D721Med (cell line): ENCODE results near the gene PRKG1.

Experiments
- DNase-seq: peaks from one replicate; pipeline ENCODE4 v3.0.0; 2011; ENCODE audit warnings: low spot score; ENCODE audit not compliant: insufficient read length
- FAIRE-seq: peaks from 2 replicates; lab custom pipeline; 2011; peaks lifted over from hg19 to GRCh38; lab: Jason Lieb, UNC
- CTCF ChIP-seq: IDR thresholded peaks from 2 replicates; pipeline ENCODE4 v1.5.1; 2012; ENCODE audit warnings: mild to moderate bottlenecking, control low read depth; ENCODE audit not compliant: insufficient read depth; ENCODE audit errors: missing control alignments

The PRKG1 gene

GRCh38 chr10:51168086-51168815, 94.0 kb downstream of the PRKG1 start:
- no peak for DNase-seq
- FAIRE-seq = no peak
- no peak for TF ChIP-seq CTCF

DNA sequence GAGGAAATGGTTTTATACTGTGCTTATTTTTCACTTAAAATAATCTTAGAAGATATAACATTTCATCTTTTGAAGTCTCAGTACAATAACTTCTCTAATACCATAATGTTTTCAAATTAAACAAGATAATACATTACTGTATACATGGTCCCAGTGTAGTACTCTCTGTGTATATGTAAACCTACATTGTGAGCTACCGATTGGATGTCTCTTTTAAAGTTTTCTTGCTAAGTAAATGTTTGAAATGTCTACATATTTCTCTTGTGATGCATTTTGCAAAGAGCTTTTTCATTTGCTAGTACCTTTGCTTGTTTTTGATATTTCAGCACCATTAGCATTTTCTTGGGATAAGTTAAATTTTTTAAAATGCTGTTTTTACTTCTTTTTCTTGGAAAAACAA, 94.8 kb downstream of the PRKG1 start:
- no peak for TF ChIP-seq CTCF
- no peak for FAIRE-seq

DNA sequence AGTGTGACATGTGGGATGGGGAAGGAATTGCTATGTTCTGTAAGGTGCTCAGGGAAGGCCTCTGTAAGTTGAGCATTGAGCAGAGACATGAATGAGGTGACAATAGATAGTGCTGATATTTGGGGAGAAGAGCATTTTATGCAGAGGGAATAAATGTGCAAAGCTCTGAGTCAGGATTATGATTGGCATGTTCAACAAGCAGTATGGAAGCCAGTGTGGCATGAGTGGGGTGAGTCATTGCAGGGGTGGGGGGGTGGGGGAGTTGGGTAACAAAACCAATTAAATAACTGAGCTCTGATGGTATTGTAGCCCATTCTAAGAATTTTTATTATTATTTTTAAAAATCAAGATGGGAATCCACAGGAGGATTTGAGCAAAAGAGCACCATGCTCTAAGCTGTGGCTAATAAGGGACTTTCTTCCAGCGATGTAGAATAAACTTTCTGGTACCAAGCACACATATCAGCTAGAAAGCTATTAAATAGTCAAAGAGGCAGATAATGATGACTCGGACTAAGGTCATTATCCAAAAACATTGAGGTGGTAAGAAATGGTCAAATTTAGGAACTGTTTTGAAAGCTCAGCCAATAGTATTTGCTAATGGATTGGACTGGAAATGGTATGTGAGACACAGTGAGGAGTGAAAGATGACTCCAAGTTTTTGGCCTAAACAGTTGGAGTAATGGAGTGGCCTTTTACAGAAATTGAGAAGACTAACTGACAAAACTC, 96.4 kb downstream of the PRKG1 start:
- FAIRE-seq = no peak
- DNase-seq = no peak

More for the DNA sequence above, 94.8 kb downstream of the PRKG1 start:
- no peak for DNase-seq

GRCh38 chr10:51171946-51172345, 97.7 kb downstream of the PRKG1 start:
- FAIRE-seq (no peak), DNase-seq (no peak)

More for the DNA sequence above, 96.4 kb downstream of the PRKG1 start:
- no peak for TF ChIP-seq CTCF

GRCh38 chr10:51176976-51177695, 102.8 kb downstream of the PRKG1 start:
- DNase-seq (no peak), FAIRE-seq (no peak)
- no peak for TF ChIP-seq CTCF

More at GRCh38 chr10:51171946-51172345, 97.7 kb downstream of the PRKG1 start:
- TF ChIP-seq CTCF = no peak

GRCh38 chr10:51178634-51179033, 104.3 kb downstream of the PRKG1 start:
- FAIRE-seq = no peak
- DNase-seq = no peak
- TF ChIP-seq CTCF = no peak
